Measurements from ENCODE around the gene CSNK2A1. TPM values are rescaled to one million over a fixed set of nuclear protein-coding genes. Genes with fewer than 3 reads are reported as not detected.

The CSNK2A1 gene
- total and polyA plus RNA-seq, 2 experiments from 2014 or later: 85.1 to 244 TPM

GRCh38 chr20:555976-556385, 12.4 kb upstream of the CSNK2A1 start:
- no peaks in the 10 kb centered on the region for H3K36me3 ChIP-seq (ENCODE audit: insufficient read depth)
- H3K36me3 Mint-ChIP-seq (ENCODE audit: low read depth): no peaks in the 10 kb centered on the region
- no peak overlapping the region for H3K27ac Mint-ChIP-seq
- no peaks in the 10 kb centered on the region for H3K9me2 ChIP-seq (ENCODE audit: insufficient read depth)
- no peak overlapping the region for H3K27ac ChIP-seq (ENCODE audit: low read depth)
- no peaks in the 10 kb centered on the region; the same call in 2 of the 3 replicates for H3K9me3 Mint-ChIP-seq
- no peaks in the 10 kb centered on the region for H3F3A ChIP-seq (replicated peaks; ENCODE audit: low read depth)
- TF ChIP-seq POLR2AphosphoS5 (IDR thresholded peaks at IDR 0.05; ENCODE audit: low read depth) (no peak), NANOG (IDR thresholded peaks at IDR 0.05; ENCODE audit: borderline replicate concordance) (no peak)
- H2AFZ ChIP-seq: no peak overlapping the region
- no peaks in the 10 kb centered on the region for H3K4me1 ChIP-seq (ENCODE audit: insufficient read depth)
- no peaks in the 10 kb centered on the region for H3K27me3 ChIP-seq (ENCODE audit: insufficient read depth)
- H3K4me3 Mint-ChIP-seq: no peak overlapping the region
- no peaks in the 10 kb centered on the region for H3K79me2 ChIP-seq (replicated peaks; ENCODE audit: insufficient read depth)
- no peak overlapping the region for H3K4me2 ChIP-seq
- DNase-seq (ENCODE audit: low spot score): no peak
- H3K4me3 ChIP-seq: no peak overlapping the region
- H3K4me1 Mint-ChIP-seq: no peaks in the 10 kb centered on the region; the same call in 2 of the 3 replicates
- ATAC-seq: no peak
- peaks cover 2% of the 10 kb centered on the region for H3K27me3 Mint-ChIP-seq (ENCODE audit: insufficient read depth, low read depth, poor library complexity)
- H4K20me1 ChIP-seq (replicated peaks; ENCODE audit: insufficient read depth): no peaks in the 10 kb centered on the region

DNA sequence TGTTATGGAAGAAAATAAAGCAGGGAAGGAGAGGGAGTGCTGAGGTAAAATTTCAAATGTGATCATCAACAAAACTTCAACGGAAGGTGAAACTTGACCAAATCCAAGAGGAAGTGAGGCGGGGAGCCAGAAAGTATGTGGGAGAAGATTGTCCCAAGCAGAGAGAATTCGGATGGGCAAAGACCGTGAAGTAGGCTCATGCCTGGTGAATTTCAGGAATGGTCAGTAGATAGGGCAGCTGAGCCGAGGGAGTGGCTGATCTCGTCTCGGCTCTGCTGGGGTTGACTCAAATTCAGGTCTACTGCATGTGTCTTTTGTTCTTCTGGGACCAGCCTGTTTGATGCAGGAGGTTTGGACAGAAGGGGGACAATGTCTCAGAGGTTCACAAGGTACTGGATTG, 7.0 kb upstream of the CSNK2A1 start:
- Histone ChIP-seq H3K36me3 (ENCODE audit: insufficient read depth) (no peaks in the 10 kb centered on the region), H3K4me2 (no peak overlapping the region), H3K4me1 (ENCODE audit: insufficient read depth) (no peaks in the 10 kb centered on the region), H3K27ac (ENCODE audit: low read depth) (no peak overlapping the region), H3K27me3 (ENCODE audit: insufficient read depth) (peaks cover 4% of the 10 kb centered on the region; the same call in 1 of the 2 replicates), H3K9me2 (ENCODE audit: insufficient read depth) (no peaks in the 10 kb centered on the region), H2AFZ (peak overlapping the region; percentile 14; the same call in 1 of the 2 replicates), H3F3A (replicated peaks; ENCODE audit: low read depth) (no peaks in the 10 kb centered on the region), H4K20me1 (replicated peaks; ENCODE audit: insufficient read depth) (no peaks in the 10 kb centered on the region; the same call in 1 of the 2 replicates), H3K4me3 (no peak overlapping the region), H3K79me2 (replicated peaks; ENCODE audit: insufficient read depth) (no peaks in the 10 kb centered on the region)
- ATAC-seq (no peak), DNase-seq (ENCODE audit: low spot score) (no peak)
- H3K36me3 Mint-ChIP-seq (ENCODE audit: low read depth): no peaks in the 10 kb centered on the region
- no peaks in the 10 kb centered on the region; the same call in 2 of the 3 replicates for H3K4me1 Mint-ChIP-seq
- no peak overlapping the region for H3K27ac Mint-ChIP-seq
- TF ChIP-seq POLR2AphosphoS5 (IDR thresholded peaks at IDR 0.05; ENCODE audit: low read depth) (no peak), JUNB (IDR thresholded peaks at IDR 0.05; ENCODE audit: unreplicated experiment) (no peak), NANOG (IDR thresholded peaks at IDR 0.05; ENCODE audit: borderline replicate concordance) (no peak), EZH2phosphoT487 (IDR thresholded peaks at IDR 0.05; ENCODE audit: unreplicated experiment) (no peak), ZNF114 (CRISPR knock-in tag; IDR thresholded peaks at IDR 0.05) (no peak)
- H3K9me3 Mint-ChIP-seq: no peaks in the 10 kb centered on the region
- H3K4me3 Mint-ChIP-seq: no peak overlapping the region
- H3K27me3 Mint-ChIP-seq (ENCODE audit: insufficient read depth, low read depth, poor library complexity): peaks cover 2% of the 10 kb centered on the region

DNA sequence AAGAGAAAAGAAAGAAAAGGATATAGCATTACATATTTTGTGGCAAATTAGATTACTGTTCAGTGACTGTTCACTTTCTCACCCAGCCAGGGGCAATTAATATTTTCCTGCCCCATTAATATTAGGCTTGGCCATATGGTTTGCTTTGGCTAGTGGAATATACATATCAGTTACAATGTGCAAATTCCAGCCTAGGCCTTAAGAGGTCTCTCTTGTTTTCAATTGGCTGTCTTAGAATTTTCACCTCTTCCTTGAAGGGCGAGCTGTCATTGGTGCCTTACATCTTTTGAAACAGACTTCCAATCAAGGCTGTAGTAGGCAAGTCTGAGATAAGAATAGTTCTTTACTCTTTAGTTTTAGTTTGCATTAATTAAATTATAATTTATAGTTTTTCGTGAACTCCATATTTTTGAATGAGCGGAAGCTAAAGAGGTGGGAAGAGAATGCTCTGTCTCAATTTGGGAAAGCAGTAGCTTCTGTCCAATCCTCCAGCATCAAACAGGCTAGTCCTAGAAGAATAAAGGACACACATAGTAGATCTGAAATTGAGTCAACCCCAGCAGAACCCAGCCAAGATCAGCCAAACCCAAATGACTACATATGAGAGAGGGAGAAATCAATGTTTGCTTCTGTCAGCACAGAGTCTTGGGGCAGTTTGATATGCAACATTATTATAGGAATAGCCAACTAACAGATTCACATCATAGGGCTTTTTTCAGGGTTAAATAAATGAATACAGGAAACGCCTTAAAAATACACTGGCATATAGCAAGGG, 6.3 kb upstream of the CSNK2A1 start:
- H2AFZ ChIP-seq: no peak overlapping the region
- no peaks in the 10 kb centered on the region for H3K27me3 Mint-ChIP-seq (ENCODE audit: insufficient read depth, low read depth, poor library complexity)
- H3K4me2 ChIP-seq: no peak overlapping the region
- no peaks in the 10 kb centered on the region; the same call in 1 of the 2 replicates for H4K20me1 ChIP-seq (replicated peaks; ENCODE audit: insufficient read depth)
- no peaks in the 10 kb centered on the region for H3K9me2 ChIP-seq (ENCODE audit: insufficient read depth)
- no peak overlapping the region for H3K27ac ChIP-seq (ENCODE audit: low read depth)
- no peak for ATAC-seq
- H3K36me3 Mint-ChIP-seq (ENCODE audit: low read depth): no peaks in the 10 kb centered on the region
- H3K9me3 Mint-ChIP-seq: no peaks in the 10 kb centered on the region
- no peaks in the 10 kb centered on the region; the same call in 2 of the 3 replicates for H3K4me1 Mint-ChIP-seq
- no peaks in the 10 kb centered on the region for H3K36me3 ChIP-seq (ENCODE audit: insufficient read depth)
- H3K27ac Mint-ChIP-seq: no peak overlapping the region
- no peaks in the 10 kb centered on the region for H3K4me1 ChIP-seq (ENCODE audit: insufficient read depth)
- H3K4me3 Mint-ChIP-seq: no peak overlapping the region
- H3K27me3 ChIP-seq (ENCODE audit: insufficient read depth): peaks cover 9% of the 10 kb centered on the region; the same call in 1 of the 2 replicates
- DNase-seq (ENCODE audit: low spot score): no peak
- no peaks in the 10 kb centered on the region for H3K79me2 ChIP-seq (replicated peaks; ENCODE audit: insufficient read depth)
- no peak overlapping the region for H3K4me3 ChIP-seq
- no peaks in the 10 kb centered on the region for H3F3A ChIP-seq (replicated peaks; ENCODE audit: low read depth)
- TF ChIP-seq ZNF331 (CRISPR knock-in tag; IDR thresholded peaks at IDR 0.05; ENCODE audit: low read depth) (no peak), CREB1 (CRISPR knock-in tag; IDR thresholded peaks at IDR 0.05; ENCODE audit: low read depth) (no peak), CTCF (conservative IDR thresholded peaks at IDR 0.05; ENCODE audit: low read depth in 2 of 2) (no peak), ZNF114 (CRISPR knock-in tag; IDR thresholded peaks at IDR 0.05) (no peak), JUNB (IDR thresholded peaks at IDR 0.05; ENCODE audit: unreplicated experiment) (no peak), POLR2AphosphoS5 (IDR thresholded peaks at IDR 0.05; ENCODE audit: low read depth) (no peak), EZH2phosphoT487 (IDR thresholded peaks at IDR 0.05; ENCODE audit: unreplicated experiment) (no peak), NANOG (IDR thresholded peaks at IDR 0.05; ENCODE audit: borderline replicate concordance) (no peak), STAT1 (IDR thresholded peaks at IDR 0.05; ENCODE audit: unreplicated experiment) (no peak)
- TF ChIP-seq, protein P1, sequence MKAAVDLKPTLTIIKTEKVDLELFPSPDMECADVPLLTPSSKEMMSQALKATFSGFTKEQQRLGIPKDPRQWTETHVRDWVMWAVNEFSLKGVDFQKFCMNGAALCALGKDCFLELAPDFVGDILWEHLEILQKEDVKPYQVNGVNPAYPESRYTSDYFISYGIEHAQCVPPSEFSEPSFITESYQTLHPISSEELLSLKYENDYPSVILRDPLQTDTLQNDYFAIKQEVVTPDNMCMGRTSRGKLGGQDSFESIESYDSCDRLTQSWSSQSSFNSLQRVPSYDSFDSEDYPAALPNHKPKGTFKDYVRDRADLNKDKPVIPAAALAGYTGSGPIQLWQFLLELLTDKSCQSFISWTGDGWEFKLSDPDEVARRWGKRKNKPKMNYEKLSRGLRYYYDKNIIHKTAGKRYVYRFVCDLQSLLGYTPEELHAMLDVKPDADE (IDR thresholded peaks at IDR 0.05): no peak
- TF ChIP-seq, protein P2, sequence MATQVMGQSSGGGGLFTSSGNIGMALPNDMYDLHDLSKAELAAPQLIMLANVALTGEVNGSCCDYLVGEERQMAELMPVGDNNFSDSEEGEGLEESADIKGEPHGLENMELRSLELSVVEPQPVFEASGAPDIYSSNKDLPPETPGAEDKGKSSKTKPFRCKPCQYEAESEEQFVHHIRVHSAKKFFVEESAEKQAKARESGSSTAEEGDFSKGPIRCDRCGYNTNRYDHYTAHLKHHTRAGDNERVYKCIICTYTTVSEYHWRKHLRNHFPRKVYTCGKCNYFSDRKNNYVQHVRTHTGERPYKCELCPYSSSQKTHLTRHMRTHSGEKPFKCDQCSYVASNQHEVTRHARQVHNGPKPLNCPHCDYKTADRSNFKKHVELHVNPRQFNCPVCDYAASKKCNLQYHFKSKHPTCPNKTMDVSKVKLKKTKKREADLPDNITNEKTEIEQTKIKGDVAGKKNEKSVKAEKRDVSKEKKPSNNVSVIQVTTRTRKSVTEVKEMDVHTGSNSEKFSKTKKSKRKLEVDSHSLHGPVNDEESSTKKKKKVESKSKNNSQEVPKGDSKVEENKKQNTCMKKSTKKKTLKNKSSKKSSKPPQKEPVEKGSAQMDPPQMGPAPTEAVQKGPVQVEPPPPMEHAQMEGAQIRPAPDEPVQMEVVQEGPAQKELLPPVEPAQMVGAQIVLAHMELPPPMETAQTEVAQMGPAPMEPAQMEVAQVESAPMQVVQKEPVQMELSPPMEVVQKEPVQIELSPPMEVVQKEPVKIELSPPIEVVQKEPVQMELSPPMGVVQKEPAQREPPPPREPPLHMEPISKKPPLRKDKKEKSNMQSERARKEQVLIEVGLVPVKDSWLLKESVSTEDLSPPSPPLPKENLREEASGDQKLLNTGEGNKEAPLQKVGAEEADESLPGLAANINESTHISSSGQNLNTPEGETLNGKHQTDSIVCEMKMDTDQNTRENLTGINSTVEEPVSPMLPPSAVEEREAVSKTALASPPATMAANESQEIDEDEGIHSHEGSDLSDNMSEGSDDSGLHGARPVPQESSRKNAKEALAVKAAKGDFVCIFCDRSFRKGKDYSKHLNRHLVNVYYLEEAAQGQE (IDR thresholded peaks at IDR 0.05; ENCODE audit: unreplicated experiment): no peak
